Peyer's patch (tissue), 4 donors: ENCODE data around the gene PFDN2.
A peak's percentile ranks its signal among the peaks of the same experiment; 100 is the strongest.

Experiments used
- CTCF ChIP-seq, 6 experiments: fragments of 450-650 bp in 4 of 6; fragments of 200-600 bp in 2 of 6; sonication (generic) in 1 of 6; IDR thresholded peaks; one replicate each; pipeline ENCODE4 v1.5.1; 2017 to 2019; ENCODE audit warnings: antibody characterized with exemption in 6 of 6, mild to moderate bottlenecking in 3 of 6, moderate library complexity in 1 of 6
- POLR2A ChIP-seq, 2 donors: fragments of 450-650 bp; IDR thresholded peaks; one replicate each; pipeline ENCODE4 v1.5.1; 2017; ENCODE audit warnings: antibody characterized with exemption in 2 of 2, mild to moderate bottlenecking in 2 of 2, moderate library complexity in 2 of 2

DNA sequence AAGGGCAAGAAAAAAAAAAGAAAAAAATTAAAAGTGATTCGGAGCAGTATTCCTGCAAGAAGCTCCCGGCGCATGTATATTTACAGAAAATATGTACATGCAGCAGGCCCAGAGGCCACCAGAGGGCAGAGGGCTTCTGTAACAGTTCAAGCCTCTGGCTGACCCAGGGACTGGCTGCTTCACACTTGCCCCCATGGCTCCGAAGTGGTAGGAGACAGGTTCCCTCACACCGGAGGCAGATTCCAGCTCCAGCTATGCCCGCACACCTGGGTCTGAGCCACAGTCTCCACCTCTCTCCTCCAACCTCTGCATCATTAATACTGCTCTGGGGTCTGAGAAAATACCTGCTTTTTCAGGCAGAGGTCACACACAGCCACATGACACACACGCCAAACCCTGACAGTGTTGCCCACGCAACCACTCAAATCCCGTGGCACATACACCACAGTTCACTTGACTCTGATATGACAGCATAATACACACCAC, 45.9 kb downstream of the PFDN2 start:
- TF ChIP-seq CTCF (IDR thresholded peaks at IDR 0.05), result peak; percentile 58 to 71 (median 60)
- TF ChIP-seq POLR2A (IDR thresholded peaks at IDR 0.05), result no peak
